HG02759 (cell line): ENCODE measurements around the gene SNX25.
A peak's percentile ranks its signal among the peaks of the same experiment; 100 is the strongest.
"Not testable (repeated sequence)": the region's sequence is repeated elsewhere in the genome, so short reads cannot be mapped to it uniquely, and the experiment has no call there.

Experiments
- ATAC-seq: cut with Tn5 transposase; IDR thresholded peaks from one replicate; pipeline ENCODE4 v1.9.1; 2021; ENCODE audit warnings: mild to moderate bottlenecking, moderate library complexity; ENCODE audit not compliant: unreplicated experiment

The SNX25 gene

DNA sequence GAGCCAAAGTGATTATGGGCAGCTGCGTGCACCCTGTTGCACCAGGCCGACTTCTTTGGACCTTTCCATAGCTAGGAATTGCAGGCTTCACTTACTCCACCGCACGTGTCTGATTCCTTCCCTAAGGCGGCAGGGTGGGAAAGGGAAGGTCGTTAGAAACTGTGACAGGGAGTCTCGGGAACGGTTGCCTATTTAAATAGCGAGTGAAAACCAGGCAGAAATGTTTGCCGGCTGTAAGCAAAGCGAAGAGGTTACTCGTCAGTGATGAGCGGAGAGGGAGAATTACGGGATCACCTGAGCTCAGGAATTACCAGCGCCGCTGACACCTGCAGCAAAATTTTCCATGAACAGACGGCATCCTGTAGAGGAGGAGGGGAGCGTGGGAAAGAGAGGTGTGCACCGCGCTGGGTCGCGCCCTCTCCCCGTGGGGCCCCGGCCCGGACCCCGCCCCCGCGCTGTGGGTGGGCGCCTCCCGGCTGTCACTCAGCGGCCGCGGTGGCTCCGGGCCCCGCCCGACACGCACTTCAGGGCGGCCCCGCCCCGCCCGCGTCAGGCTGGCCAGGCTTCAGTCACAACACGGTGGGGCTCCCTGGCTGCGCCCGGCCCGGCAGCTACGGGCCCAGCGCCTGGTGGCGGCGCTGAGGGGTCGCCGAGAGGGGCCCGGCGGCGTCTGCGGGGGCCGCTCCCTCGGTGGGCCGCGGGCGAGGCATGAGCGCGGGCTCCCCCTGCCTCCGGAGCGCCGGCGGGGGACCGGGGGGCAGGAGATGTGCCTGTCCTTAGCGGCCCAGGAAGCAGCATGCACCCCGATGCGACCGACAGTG, at the start of gene SNX25:
SNX25 (plus strand) TSS at position 568 of the 821 bp plus-strand sequence; CDS start at position 797, 229 bp downstream.
- peak; percentile 82 for ATAC-seq

DNA sequence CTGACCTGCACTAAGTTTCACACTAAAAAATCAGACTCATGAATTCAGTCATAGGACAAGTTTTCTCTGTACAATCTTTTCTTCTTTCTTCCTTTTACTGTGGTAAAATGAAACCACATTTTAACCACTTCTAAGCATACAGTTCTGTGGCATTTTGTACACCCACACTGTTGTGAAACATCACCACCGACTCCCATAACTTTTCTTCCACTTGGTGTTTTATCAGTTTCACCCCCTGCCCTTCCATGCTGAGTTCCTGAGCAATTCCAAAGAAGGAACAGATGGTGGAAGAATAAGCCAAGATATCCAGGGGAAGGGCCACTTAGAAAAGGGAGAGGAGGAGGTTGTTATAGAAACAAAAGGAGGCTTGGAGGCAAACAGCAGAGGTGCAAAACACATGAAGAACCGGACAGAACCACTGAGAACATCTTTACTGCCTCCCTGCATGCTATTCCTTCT, 43.8 kb upstream of the SNX25 start:
- ATAC-seq: peak; percentile 98

DNA sequence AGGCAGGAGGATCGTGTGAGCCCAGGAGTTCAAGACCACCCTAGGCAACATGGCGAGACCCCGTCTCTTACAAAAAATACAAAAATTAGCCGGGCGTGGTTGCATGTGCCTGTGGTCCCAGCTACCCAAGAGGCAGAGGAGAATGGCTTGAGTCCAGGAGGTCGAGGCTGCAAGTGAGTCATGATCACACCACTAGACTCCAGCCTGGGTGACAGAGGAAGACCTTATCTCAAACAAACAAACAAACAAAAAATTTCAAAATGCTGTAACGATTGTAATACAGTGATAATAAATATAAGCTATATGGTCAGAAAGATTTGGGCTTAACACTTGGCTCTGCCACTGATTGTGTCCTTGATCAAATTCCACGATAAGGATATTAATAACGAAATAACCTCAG, 42.2 kb upstream of the SNX25 start:
- no peak for ATAC-seq

DNA sequence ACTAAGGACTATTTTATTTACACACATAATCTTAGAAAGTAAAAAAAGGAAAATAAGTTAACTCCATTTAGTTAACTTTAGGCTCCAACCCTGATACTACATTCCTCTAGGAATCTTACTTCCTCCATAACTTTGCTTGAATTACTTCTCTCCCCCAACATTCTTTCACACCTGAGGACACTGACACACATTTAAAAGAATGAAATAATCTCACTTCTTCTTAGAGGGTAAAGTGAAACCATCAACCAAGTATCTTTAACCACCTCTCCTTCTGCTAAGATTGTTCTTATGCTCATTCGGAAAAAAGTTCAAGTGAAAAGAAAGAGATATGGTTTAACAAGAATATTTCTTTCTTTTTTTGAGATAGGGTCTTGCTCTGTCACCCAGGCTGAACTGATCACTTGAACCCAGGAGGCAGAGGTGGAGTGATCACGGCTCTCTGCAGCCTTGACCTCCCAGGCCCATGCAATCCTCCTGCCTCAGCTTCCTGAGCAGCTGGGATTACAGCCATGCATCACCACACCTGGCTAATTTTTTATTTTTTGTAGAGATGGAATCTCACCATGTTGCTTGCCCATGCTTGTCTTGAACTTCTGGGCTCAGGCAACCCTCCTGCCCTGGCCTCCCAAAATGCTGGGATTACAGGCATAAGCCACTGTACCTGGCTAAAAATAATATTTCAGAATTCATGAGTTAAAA, 37.9 kb upstream of the SNX25 start:
- ATAC-seq: peak; percentile 86

DNA sequence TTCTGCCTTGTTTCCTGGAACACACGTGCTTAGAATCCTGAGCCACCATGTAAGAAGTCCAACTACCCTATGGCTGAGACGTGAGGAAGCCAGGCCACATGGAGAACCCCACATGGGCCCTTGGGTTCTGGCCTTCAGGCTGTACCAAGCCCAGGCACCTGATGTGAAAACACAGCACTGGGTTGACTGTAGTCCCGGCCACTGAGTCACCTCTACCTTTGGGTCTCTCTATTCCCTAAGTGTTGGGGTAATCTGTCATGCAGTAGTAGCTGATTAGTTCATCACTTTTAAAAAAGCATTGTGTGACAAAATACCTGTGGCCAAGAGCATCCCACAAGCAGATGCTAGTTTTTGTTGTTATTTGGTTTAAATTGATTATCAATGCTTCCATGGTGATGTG, 29.9 kb upstream of the SNX25 start:
- no peak for ATAC-seq

DNA sequence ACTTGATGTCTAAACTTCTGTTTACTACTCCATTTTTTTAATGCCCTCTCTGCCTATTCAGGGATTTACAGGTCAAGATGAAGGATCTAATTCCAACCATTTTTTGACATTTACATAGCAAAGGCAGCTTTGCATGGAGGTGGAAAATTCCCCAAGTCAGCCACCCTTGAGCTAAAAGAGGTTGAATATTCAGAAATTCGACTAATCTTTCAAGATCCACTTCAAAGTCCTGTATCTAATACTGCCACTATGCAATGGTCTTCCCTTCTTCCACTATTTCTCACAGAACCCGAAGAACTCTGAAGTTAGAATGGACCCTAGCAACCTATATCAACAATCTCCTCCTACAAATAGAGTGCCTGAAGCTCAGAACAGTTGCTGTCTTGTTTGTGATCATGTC, 27.2 kb upstream of the SNX25 start:
- no peak for ATAC-seq

DNA sequence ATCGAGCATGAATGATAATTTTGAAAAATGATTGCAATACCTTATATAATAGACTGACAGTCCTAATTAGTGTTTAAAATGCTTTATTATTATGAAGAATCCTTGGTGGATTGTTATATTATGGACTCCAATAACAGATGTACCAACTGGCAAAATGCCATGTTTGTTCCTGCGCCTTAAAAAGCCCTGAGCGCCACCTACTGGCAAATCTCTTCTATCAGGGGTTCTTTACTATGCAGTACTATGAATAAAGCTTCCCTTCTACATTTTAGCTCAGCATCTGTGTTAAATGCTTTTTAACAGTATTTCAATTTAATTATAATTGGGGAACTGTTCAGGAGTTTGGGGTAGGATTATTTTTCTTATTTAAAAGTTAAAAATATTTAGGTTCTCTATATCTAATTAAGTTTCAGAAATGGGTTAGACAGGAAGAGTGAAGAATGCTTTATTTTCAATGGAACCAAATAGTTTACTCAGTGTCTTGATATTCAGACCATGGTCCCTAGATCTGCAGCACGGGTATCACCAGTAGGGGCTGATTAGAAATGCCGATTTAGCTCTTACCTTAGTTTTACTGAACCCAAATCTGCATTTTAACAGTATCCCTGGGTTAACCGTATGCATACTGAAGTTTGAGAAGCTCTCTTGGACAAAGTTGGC, 25.6 kb upstream of the SNX25 start:
- ATAC-seq: peak; percentile 60

DNA sequence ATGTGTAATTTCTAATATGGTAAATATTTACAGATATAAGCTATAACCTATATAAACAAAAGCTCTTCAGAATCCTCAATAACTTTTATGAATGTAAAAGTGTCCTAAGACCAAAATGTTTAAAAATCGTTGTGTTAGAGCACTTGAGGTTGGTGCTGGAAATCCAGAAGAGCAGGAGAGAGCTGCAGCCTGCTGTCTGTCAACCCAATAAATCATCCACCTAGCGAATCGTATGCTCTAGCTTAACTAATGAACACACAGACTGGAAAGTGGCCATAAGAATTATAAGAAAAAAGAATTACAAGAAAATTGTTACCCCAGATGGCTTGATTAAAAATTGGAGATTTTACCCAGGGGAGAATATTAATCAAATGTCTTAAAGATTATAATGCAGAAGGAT, 22.6 kb upstream of the SNX25 start:
- no peak for ATAC-seq

DNA sequence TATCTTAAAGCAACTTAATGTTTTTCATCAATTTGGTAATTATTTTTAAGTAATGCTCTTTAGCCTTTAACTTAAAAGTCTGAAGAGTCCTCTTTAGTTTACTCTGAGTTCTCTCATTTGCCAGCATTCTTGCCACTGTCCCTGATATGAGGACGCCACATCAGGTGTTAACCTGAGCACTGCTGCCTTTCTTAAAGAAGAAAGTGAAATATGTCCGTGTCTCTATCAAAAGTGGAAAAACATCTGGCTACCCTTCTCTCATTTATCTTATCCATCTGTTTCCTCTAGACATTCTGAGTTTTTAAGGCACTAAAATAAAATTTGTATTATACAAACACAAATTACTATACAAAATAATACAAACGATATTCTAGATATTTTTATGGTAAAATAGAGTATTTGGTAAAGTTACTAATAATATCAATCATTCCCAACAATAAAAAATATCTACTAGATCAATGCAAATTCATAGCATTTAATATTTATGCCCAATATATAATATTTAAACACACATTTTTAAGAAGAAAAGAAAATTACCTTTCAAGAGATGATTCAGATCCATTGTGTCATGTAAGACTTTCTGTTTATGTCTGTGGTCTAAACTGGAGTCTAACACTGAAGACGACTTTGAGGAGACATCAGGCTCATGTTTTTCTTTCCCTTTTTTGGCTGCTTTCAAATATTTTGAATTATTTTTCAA, 19.6 kb upstream of the SNX25 start:
- no peak for ATAC-seq

DNA sequence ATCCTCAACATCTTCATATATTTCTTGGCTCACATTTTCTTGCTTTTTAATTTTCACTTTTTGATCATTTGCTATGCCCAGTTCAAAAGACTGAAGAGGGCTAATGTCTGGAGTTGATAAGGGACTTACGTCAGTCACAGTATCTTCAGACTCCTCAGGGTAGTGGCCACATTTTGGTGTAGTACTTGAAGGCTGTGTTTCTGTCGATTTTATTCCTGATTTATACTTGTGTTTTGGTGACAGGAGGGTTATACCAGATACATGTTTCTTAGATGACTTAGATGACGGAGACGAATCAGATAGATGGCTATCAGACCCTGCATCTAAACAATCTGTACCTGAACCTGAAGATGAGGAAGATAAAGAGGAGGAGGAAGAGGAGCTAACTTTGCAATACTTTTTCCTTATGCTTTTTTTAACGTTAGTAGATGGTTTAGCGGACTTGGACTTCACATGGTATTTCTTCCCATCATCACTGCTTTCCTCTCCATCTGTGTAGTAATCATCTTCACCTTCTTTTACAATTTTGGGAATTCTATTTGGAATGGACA, 19.0 kb upstream of the SNX25 start:
- no peak for ATAC-seq

DNA sequence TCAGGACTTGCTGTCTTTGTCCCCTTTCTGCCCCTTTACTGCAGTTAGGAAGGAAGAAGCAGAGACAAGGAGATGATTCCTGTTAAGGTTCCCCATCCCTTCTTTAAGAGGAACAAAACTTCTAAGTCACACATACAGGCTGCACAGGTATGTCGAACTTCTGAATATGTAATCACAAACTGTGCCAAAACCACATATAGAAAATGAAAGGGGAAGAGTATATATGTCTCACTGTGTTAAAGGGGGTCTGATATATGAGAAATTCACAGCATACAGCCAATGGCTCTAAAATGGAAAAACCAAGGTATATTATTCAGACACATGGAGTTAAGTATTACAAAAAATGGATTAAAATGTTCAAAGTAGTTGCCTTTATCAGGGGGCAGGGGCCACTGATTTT, 17.3 kb upstream of the SNX25 start:
- ATAC-seq: peak; percentile 83

DNA sequence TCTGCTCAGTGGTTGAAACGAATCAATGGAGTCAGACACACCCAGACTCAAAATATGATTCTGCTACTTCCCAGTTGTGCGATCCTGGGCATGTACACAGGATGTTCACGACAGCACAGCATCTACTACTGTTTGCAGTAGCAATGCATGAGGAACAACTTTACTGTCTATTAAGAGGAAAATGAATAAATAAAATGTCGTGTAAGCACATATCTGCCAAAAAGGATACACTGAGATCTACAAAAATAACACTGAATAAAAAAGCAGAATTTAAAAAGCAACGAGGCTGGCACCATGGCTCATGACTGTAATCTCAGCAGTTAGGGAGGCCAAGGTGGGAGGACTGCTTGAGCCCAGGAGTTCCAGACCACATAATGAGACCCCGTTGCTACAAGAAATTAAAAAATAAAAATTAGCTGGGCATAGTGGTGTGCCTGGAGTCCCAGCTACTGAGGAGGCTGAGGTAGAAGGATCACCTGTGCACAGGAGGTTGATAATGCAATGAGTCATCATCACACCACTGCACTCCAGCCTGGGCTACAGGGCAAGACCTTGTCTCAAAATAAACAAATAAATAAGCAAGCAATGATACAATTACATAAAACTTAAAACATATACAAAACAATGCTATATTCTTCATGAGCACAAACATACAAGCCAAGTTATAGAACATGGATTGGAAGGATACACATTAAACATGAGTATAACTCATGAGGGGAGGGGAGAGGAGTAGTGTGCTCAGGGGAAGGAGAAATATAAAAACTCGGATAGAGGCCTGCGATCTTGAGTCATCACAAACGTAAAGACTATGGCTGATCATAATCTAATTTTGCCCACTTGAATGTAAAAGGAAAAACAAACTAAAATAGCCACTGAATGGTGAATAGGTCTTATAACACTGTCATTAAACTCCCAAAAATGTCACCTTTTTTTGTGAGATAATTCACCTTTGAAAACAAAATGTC, 14.2 kb upstream of the SNX25 start:
- ATAC-seq: no peak

DNA sequence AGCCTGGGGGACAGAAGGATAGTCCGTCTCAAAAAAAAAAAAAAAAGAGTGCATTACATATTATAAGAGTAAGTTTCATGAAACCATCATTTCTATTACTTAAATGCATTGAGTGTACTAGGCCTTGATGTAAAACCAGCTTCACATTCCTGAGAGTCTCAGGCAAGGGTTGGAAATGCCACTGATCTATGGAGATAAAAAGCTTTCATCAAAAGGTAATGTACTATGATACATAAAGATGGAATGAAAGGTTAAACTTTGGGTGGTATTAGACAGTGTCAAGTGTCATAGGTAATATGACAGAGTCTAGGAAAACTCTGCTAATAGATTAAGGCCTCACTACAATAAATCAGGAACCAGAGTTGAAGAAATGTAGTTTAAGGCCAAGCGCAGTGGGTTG, 13.0 kb upstream of the SNX25 start:
- ATAC-seq: no peak

DNA sequence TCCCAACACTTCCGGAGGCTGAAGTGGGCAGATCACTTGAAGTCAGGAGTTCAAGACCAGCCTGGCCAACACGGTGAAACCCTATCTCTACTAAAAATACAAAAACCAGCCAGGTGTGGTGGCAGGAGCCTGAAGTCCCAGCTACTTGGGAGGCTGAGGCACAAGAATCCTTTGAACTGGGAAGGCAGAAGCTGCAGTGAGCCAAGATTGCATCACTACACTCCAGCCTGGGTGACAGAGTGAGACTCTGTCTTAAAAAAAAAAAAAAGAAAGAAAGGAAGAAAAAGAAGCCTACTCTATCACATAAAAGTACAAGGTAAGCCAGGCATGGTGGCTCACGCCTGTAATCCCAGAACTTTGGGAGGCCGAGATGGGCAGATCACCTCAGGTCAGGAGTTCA, 11.2 kb upstream of the SNX25 start:
- not testable (repeated sequence) for ATAC-seq

DNA sequence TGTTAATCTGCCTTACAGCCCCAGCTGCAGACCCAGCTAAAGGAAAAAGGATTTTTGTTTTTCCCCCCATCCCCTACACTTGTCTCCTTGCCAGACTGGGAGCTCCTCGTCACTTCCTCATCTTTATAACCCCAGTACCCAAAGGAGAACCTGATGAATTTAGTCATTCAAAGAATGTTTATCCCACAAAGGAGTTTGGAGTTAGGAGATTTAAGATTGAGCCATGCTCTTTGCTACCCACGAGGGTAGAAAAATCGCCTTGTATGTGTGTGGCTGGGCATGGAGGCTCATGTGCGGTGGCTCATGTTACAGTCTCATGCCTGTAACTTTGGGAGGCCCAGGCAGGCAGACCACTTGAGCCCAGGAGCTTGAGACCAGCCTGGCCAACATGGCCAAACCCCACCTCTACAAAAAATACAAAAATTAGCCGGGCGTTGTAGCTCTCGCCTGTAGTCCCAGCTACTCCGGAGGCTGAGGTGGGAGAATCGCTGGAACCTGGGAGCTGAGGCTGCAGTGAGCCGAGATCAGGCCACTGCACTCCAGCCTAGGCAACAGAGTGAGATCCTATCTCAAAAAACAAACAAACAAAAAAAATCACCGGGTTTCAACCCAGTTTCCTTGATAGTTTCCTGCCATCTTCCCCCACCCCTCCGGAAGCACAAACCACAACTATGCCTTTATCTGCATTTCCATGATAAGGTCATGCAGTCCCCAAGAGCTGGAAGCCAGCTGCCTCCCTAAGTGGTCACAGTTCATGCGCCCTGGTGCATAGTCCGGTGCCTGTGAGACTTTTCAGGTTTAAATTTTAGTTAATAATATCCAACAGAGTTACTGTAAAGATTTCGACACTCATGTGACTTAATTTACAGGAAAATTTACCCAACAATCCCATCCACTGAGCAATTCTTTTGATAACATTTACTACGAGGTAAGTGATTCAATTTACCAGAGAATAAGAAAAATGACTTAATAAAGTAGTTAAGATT, 7.1 kb upstream of the SNX25 start:
- ATAC-seq: no peak

DNA sequence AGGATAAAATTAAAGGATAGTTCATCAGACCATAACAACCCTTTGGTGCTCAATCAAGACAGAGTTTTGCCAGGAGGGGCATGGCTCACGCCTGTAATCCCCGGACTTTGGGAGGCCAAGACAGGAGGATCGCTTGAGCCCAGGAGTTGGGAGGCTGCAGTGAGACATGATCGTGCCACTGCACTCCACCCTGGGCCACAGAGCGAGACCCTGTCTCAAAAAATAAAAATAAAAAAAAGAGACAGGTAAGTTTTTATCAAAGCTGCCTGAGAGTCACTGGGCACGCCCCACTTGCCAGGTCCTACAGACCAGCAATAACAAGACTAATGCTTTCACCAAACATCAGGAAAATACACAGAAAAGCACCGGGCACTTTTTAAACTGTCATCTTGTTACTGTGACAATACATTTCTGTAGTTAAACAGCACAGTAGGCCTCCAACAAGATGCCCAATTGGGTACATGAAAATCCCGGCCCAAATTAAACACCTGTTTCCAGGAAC, 6.4 kb upstream of the SNX25 start:
- peak; percentile 7 for ATAC-seq

DNA sequence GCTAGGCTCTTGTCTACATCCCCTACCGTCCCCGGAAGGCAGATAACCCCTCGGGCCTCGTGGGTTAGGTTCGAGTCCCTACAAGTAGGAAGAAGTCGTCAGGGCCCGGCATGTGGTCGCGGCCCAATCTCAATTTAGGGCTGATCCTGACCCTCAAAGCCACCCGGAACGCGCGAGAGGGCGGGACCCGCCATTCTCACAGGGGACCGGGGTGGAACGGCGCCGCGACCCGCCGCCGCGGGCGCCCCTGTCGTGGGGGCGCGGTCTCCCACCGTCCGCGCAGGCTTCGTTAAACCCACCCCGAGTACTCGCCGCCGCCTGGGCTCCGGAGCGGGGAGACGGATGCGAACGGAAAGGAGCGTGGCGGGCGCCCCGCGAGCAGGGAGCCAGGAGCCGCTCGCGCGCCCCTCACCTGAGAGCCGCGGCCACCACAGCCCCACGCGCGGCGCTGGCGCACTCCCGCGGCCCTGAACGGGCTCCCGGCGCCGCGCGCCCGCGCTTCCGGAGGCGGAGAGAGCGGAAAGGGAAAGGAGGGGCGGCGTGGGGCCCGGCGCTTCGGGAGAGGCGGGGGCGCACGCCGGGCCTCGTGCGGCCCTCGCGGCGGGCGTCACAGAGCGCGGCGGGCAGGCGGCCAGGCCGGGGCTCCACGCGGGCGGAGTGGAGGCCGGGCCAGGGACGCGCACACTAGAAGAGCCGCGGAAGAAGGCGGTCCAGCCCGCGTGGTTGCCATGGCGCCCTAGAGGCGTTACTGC, 5.7 kb upstream of the SNX25 start, which contains the start of gene CFAP97:
CFAP97 (minus strand) TSS at position 515 of the 752 bp plus-strand sequence. CDS start 12,804 bp downstream, outside the sequence.
- ATAC-seq: peak; percentile 82
